ENCODE results near the gene UBE2J2.

The UBE2J2 gene

DNA sequence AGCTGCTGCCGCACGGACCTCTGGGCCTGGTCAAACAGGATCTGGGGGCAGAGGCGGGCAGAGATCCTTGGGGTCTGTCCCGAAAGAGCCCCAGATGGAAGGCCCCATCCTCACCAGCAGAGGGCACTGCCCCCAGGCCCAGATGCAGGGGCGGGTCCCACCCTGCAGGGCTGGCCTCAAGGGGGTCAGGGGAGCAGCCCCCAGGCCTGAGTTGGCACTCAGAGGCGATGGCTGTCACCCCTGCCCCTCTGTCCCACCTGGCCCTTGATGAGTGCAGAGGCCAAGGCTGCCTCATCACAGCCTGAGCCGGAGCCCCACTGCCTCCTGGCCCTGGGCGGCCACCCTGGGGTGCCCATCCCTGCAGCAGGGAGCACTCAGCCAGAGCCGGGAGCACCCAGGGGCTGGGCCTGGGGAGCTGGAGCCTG lies 28.4 kb upstream of the UBE2J2 start:
- 87% methylated on average over 9 of the region's 9 CpGs for WGBS
- Histone ChIP-seq H3K27ac (ENCODE audit: low read depth, low read length) (no peak overlapping the region), H3K36me3 (ENCODE audit: insufficient read depth, low read length) (no peaks in the 10 kb centered on the region), H3K4me1 (ENCODE audit: insufficient read depth, low read length) (peaks cover 23% of the 10 kb centered on the region), H3K9me3 (ENCODE audit: insufficient read depth, low read depth, low read length) (no peaks in the 10 kb centered on the region), H3K4me3 (ENCODE audit: low read length) (no peak overlapping the region), H3K27me3 (ENCODE audit: insufficient read depth, low read length) (no peaks in the 10 kb centered on the region; the same call in 1 of the 2 replicates), H3K9ac (ENCODE audit: low read depth, low read length) (no peak overlapping the region)

DNA sequence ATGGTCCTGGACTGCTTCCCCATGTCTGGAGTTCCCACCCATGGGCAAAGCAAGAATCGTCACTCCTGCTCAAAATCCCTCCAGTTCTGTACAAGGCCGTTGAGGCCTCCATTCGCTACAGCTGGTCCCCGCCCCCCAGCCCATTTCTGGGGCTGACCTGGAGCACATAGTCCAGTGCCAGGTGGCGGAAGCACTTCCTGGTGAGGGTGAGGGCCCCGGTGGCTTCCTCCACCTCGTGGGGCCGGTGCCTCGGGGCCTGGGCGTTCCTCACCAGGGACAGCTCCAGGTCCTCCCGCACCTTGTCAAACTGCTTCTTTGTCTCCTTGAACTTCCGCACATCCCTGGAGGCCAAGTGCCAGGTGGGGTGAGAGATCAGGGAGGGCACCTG lies 26.7 kb upstream of the UBE2J2 start:
- Histone ChIP-seq H3K9ac (ENCODE audit: low read depth, low read length) (no peak overlapping the region), H3K27ac (ENCODE audit: low read depth, low read length) (no peak overlapping the region), H3K36me3 (ENCODE audit: insufficient read depth, low read length) (no peaks in the 10 kb centered on the region), H3K9me3 (ENCODE audit: insufficient read depth, low read depth, low read length) (no peaks in the 10 kb centered on the region), H3K4me1 (ENCODE audit: insufficient read depth, low read length) (peaks cover 9% of the 10 kb centered on the region), H3K4me3 (ENCODE audit: low read length) (no peak overlapping the region), H3K27me3 (ENCODE audit: insufficient read depth, low read length) (no peaks in the 10 kb centered on the region)
- 88% methylated on average over 12 of the region's 12 CpGs for WGBS

DNA sequence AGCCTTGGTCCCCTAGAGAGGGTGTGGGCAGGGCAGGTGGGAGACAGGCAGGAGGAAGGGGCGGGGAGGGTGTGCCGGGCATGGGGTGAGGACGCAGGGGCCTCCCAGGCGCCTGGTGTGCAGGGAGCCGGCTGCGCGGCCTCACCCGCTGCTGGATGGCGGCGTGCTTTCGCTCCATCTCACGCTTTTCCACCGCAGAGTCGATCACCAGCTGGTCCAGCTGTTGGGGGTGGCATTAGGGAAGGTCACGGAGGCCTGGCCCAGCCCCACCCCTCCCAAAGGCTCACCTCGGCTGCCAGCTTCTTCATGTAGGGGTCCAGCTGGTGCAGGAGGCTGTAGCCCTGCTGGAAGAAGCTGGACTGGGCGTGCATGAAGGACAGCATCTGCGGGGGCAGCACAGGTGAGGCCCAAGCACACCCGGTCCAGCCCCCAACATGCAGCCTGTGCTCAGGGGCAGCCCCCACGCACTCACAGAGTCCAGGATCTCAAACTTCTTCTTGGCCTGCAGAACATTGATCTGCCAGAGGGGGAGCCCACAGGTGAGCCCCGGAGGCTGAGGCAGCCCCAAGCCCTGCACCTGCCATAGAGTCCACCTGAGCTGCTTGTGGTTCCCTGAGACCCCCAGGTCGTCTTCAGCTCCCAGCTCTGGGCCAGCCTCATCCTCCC lies 26.2 kb upstream of the UBE2J2 start:
- H3K4me3 ChIP-seq (ENCODE audit: low read length), result no peak overlapping the region
- H3K4me1 ChIP-seq (ENCODE audit: insufficient read depth, low read length), result peaks cover 4% of the 10 kb centered on the region; the same call in 1 of the 2 replicates
- H3K36me3 ChIP-seq (ENCODE audit: insufficient read depth, low read length), result no peaks in the 10 kb centered on the region
- H3K27me3 ChIP-seq (ENCODE audit: insufficient read depth, low read length), result no peaks in the 10 kb centered on the region
- H3K9me3 ChIP-seq (ENCODE audit: insufficient read depth, low read depth, low read length), result no peaks in the 10 kb centered on the region
- 87% methylated on average over 22 of the region's 22 CpGs for WGBS
- no peak overlapping the region for H3K27ac ChIP-seq (ENCODE audit: low read depth, low read length)
- no peak overlapping the region for H3K9ac ChIP-seq (ENCODE audit: low read depth, low read length)

DNA sequence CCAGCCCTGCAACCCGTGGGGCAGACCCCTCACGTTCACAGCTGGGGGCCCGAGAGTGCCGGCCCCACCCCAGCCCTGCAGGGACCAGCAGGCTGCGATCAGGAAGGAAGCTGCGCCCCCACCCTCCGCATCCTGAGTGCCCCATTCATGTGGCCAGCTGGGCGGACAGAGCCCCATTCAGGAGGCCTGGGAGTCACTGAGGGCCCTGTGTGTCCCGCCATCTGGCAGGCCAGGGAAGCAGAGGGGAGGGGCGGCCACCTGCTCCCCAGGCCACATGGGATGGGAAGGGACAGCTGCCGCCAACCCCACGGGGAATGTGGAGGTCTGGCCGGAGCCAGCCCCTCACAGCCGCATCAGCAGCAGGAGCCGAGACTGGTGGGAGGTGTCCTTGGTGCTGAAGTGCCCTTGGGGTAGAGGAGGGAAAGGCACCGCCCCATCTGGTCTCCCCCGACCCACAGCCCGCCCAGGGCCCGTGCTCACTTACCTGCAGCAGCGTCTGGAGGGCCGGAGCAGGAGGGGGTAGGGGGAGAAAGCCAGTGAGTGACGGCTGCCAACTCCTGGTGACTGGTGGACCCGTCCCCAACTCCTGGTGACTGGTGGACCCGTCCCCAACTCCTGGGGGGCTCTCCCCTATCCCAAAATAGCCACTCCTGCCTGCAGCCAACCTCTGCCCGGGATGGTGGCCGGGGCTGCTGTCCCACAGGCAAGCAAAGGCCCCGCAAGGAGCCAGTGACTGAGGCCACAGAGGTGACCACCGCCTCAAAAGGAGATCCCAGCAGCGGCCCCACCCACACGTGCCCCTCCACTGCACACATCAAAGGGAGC lies 25.4 kb upstream of the UBE2J2 start:
- no peaks in the 10 kb centered on the region for H3K4me1 ChIP-seq (ENCODE audit: insufficient read depth, low read length)
- WGBS, result 67% methylated on average over 30 of the region's 30 CpGs
- H3K36me3 ChIP-seq (ENCODE audit: insufficient read depth, low read length), result no peaks in the 10 kb centered on the region
- no peaks in the 10 kb centered on the region for H3K27me3 ChIP-seq (ENCODE audit: insufficient read depth, low read length)
- no peak overlapping the region for H3K9ac ChIP-seq (ENCODE audit: low read depth, low read length)
- no peak overlapping the region for H3K27ac ChIP-seq (ENCODE audit: low read depth, low read length)
- no peaks in the 10 kb centered on the region for H3K9me3 ChIP-seq (ENCODE audit: insufficient read depth, low read depth, low read length)
- no peak overlapping the region for H3K4me3 ChIP-seq (ENCODE audit: low read length)

DNA sequence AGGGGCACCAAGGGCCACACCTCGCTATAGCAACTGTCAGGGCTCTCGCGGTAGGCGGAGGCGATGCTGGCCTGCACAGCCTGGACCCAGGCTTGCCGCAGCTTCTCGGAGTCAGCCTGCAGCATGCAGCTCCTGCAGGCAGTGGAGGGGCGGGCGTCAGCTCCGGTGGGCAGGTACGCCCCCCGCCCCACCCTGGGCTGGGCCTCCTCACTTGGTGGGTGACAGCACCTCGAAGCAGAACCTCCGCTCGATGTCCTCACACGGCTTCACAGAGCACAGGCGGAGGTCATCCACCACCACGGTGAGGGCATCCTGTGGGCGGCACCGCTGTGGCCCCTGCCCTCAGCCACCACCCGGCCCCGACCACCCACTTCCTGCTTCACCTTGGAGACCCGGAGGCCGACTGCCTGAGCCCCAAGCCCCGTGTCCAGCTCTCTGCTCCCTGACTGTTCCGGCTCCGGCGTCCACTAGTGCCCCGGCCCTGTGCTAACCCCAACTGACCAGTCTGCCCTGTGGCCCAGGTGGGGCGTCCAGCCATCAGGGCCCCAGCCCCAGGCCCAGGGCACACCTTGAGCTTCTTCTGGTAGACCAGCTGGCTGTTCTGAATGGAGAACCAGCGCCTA lies 24.3 kb upstream of the UBE2J2 start:
- Histone ChIP-seq H3K9me3 (ENCODE audit: insufficient read depth, low read depth, low read length) (no peaks in the 10 kb centered on the region), H3K36me3 (ENCODE audit: insufficient read depth, low read length) (no peaks in the 10 kb centered on the region; the same call in 1 of the 2 replicates), H3K27me3 (ENCODE audit: insufficient read depth, low read length) (no peaks in the 10 kb centered on the region), H3K4me3 (ENCODE audit: low read length) (no peak overlapping the region), H3K4me1 (ENCODE audit: insufficient read depth, low read length) (no peaks in the 10 kb centered on the region), H3K9ac (ENCODE audit: low read depth, low read length) (no peak overlapping the region), H3K27ac (ENCODE audit: low read depth, low read length) (no peak overlapping the region)
- WGBS, result 95% methylated on average over 31 of the region's 31 CpGs

DNA sequence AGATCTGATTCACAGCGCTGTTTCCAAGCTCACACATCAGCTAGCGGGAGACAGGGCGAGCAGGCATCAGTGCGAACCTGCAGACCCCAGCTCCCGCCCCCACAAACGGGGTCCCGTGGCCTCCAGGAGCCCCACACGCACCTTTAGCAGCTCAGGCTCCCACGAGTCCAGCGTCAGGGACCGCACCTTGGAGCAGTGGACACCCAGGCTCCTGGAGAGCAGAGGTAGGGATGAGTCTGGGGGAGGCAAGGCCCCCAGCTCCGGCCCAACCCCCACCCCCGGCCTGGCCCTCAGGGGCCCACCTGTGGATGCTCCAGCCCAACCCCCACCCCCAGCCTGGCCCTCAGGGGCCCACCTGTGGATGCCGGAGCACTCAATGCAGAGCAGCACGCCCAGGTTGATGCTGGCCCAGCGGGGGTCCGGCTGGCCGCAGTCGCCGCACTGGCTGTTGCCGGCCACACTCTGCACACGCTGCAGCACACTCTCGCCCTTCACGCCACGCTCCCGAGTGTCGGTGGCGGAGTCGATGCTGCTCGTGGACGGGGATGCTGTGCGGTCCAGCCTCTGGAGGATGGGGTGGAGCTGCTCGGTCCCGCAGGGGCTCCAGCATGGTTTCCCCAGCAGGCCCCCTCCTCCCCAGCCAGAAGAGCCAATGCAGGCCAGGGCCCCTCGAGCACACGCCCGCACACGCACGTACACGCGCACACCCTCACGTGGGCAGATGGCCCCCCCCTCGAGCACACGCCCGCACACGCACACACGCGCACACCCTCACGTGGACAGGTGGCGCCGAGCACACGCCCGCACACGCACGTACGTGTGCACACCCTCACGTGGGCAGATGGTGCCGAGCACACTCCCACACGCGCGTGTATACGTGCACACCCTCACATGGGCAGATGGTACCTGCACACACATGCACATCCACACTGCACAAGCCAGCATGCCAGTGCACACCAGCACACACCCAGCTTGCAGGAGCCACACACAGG lies 22.7 kb upstream of the UBE2J2 start:
- Histone ChIP-seq H3K4me3 (ENCODE audit: low read length) (no peak overlapping the region), H3K4me1 (ENCODE audit: insufficient read depth, low read length) (no peaks in the 10 kb centered on the region), H3K9me3 (ENCODE audit: insufficient read depth, low read depth, low read length) (no peaks in the 10 kb centered on the region), H3K36me3 (ENCODE audit: insufficient read depth, low read length) (no peaks in the 10 kb centered on the region; the same call in 1 of the 2 replicates), H3K9ac (ENCODE audit: low read depth, low read length) (no peak overlapping the region), H3K27ac (ENCODE audit: low read depth, low read length) (no peak overlapping the region), H3K27me3 (ENCODE audit: insufficient read depth, low read length) (no peaks in the 10 kb centered on the region)
- WGBS, result 94% methylated on average over 62 of the region's 62 CpGs

DNA sequence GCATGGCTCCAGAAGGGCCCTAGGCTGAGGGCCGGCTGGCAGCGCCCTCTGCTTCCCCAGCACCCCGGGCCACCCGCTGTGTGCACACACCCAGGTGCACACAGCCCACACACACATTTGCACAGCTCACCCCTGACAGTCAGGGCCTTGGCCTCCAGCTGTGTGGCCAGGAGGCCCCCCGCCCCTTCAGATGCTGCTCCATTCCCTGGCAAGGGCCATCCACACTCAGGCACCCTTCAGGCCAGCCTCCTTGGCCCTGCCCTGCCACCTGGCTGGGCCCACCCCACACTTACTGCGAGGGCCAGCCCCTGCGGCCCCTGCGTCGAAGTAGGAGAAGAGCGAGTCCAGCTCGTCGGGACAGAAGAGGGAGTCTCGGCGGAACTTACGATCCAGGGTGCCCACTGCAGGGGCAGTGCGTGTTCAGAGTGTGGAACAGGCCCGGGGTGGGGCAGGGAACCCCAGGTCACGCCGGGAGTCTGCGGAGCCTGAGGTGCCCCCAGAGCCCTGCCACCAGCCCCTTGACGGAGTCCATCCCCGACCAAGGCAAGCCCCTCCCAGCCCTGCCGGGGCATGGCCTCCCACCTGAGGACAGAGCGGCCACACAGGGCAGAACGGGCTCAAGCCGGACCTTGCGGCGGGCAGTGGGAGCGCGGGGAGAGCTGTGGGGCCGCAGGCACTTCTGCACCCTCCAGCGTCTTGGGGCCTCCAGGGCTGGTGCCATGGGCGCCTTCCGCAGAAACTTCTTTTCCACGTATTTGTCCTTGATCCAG lies 21.7 kb upstream of the UBE2J2 start:
- Histone ChIP-seq H3K27ac (ENCODE audit: low read depth, low read length) (no peak overlapping the region), H3K9me3 (ENCODE audit: insufficient read depth, low read depth, low read length) (no peaks in the 10 kb centered on the region), H3K36me3 (ENCODE audit: insufficient read depth, low read length) (no peaks in the 10 kb centered on the region; the same call in 1 of the 2 replicates), H3K27me3 (ENCODE audit: insufficient read depth, low read length) (no peaks in the 10 kb centered on the region), H3K9ac (ENCODE audit: low read depth, low read length) (no peak overlapping the region), H3K4me3 (ENCODE audit: low read length) (no peak overlapping the region), H3K4me1 (ENCODE audit: insufficient read depth, low read length) (no peaks in the 10 kb centered on the region)
- WGBS, result 94% methylated on average over 35 of the region's 35 CpGs

DNA sequence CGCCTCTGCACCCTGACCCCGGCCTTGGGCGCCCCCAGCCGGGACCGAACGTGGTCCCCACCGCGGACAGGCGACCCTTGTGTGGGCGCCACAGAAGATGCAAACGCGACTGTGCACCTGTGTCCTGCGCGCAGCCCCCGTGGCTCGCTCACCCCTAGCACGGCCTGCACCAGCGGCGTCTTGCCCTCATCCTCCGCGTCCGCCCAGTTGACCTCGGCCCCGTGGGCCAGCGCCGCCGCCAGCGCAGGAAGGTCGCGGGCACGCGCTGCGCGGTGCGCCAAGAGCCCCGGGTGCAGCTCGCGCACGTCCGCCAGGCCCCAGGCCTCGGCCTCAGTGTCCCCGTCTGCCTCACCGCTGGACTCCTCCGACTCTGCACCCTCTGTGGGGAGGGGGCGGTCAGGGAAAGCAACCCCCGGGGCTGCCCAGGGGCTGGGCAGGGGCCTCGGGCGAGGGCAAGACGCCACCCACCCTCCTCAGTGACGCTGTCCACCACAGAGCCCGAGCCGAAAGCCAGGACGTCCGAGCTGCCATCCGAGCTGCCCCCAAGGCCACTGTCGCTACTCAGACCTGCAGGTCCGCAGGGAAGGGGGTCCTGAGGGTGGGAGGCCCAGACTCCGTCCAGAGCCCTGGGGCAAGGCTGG lies 20.7 kb upstream of the UBE2J2 start:
- 95% methylated on average over 58 of the region's 58 CpGs for WGBS
- no peak overlapping the region for H3K27ac ChIP-seq (ENCODE audit: low read depth, low read length)
- H3K9ac ChIP-seq (ENCODE audit: low read depth, low read length), result no peak overlapping the region
- peak overlapping the region; percentile 31; the same call in 1 of the 2 replicates for H3K4me3 ChIP-seq (ENCODE audit: low read length)
- no peaks in the 10 kb centered on the region; the same call in 1 of the 2 replicates for H3K36me3 ChIP-seq (ENCODE audit: insufficient read depth, low read length)
- H3K27me3 ChIP-seq (ENCODE audit: insufficient read depth, low read length), result no peaks in the 10 kb centered on the region
- no peaks in the 10 kb centered on the region for H3K9me3 ChIP-seq (ENCODE audit: insufficient read depth, low read depth, low read length)
- H3K4me1 ChIP-seq (ENCODE audit: insufficient read depth, low read length), result no peaks in the 10 kb centered on the region

DNA sequence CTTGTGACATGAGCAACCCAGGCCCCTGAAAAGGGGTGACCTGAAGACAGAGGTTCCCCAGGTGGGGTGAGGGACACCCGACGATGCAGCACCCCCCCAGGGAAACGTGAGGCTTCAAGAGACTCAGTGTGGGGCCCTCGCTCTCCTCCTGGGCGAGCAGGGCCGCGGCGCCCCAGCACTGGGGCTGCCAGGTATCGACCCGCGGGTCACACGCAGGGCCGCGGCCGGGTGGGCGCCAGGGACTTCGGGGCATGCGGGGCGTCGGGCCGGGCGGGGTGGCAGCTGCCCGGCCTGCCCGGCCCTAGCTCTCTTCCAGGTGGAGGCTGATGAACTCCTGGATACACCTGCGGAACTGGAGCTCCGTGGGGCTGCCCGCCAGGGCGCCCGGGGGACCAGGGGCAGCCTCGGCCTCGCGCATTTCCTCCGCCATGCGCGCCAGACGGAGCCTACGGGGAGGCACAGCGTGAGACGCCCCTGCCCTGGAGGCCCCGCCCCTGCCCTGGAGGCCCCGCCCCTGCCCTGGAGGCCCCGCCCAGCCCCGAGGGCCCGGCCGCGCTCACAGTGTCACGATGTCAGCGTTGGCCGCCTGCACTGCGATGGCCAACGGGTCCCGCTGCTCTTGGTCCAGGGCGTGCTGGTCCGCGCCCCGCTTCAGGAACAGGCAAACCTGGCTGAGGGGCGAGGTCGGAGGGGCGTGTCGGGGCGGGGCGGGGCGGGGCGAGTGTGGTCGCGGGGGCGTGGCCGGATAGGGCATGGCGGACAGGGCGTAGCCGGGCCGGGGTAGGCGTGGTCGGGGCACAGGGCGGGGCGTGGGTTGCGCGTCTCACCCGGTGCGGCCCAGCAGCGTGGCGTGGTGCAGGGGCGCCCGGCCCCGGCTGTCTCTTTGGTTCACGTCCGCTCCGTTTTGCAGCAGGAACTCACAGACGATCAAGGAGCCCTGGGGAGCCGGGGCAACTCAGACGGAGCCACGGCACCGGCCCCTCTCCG lies 19.9 kb upstream of the UBE2J2 start:
- Histone ChIP-seq H3K9me3 (ENCODE audit: insufficient read depth, low read depth, low read length) (no peaks in the 10 kb centered on the region), H3K27me3 (ENCODE audit: insufficient read depth, low read length) (no peaks in the 10 kb centered on the region), H3K9ac (ENCODE audit: low read depth, low read length) (no peak overlapping the region), H3K36me3 (ENCODE audit: insufficient read depth, low read length) (no peaks in the 10 kb centered on the region; the same call in 1 of the 2 replicates), H3K27ac (ENCODE audit: low read depth, low read length) (no peak overlapping the region), H3K4me3 (ENCODE audit: low read length) (peak overlapping the region; percentile 31; the same call in 1 of the 2 replicates), H3K4me1 (ENCODE audit: insufficient read depth, low read length) (no peaks in the 10 kb centered on the region)
- 92% methylated on average over 94 of the region's 94 CpGs for WGBS

Measured in HUES64 (cell line).